ENCODE results near the gene LPAR6.

DNA sequence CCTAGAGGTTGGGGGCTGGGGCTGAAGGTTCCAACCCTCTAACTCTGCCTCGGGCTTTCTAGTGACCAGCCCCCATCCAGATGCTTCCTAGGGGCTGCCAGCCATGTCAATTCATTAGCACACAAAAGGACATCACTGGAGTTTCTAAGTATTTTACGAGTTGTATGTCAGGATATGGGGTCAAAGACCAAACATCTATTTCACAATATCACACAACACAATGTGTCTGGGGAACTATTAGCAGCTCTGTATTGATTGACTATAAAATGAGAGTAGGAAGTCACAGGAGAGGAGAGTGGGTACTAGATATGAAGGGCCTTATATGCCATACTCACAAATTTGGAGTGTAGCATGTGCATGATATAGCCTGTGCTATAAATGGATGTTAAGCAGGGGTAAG lies 42.1 kb downstream of the LPAR6 start:
- TF ChIP-seq POLR2A (IDR thresholded peaks at IDR 0.05; ENCODE audit: low read depth, low read length) (no peak), RAD21 (IDR thresholded peaks at IDR 0.05; ENCODE audit: low read length) (no peak)
- TF ChIP-seq, protein P1, sequence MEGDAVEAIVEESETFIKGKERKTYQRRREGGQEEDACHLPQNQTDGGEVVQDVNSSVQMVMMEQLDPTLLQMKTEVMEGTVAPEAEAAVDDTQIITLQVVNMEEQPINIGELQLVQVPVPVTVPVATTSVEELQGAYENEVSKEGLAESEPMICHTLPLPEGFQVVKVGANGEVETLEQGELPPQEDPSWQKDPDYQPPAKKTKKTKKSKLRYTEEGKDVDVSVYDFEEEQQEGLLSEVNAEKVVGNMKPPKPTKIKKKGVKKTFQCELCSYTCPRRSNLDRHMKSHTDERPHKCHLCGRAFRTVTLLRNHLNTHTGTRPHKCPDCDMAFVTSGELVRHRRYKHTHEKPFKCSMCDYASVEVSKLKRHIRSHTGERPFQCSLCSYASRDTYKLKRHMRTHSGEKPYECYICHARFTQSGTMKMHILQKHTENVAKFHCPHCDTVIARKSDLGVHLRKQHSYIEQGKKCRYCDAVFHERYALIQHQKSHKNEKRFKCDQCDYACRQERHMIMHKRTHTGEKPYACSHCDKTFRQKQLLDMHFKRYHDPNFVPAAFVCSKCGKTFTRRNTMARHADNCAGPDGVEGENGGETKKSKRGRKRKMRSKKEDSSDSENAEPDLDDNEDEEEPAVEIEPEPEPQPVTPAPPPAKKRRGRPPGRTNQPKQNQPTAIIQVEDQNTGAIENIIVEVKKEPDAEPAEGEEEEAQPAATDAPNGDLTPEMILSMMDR (conservative IDR thresholded peaks at IDR 0.05; ENCODE audit: low read depth, low read length): no peak

All from IMR-90 (cell line).